NCI-H2171 treated with DMSO at 0.1 percent for 48 hours (cell line): ENCODE measurements around the gene OR8B8.
"Not testable (repeated sequence)": the region's sequence is repeated elsewhere in the genome, so short reads cannot be mapped to it uniquely, and the experiment has no call there.

Source experiments
- DNase-seq: peaks from one replicate; lab custom pipeline; 2025; lab: John Stamatoyannopoulos, UW

Gene OR8B8

GRCh38 chr11:124445646-124446150 lies at the start of gene OR8B8:
Gene OR8B8 (minus strand): TSS chr11:124445696. CDS start chr11:124441085, 4,611 bp downstream.
- DNase-seq = no peak

DNA sequence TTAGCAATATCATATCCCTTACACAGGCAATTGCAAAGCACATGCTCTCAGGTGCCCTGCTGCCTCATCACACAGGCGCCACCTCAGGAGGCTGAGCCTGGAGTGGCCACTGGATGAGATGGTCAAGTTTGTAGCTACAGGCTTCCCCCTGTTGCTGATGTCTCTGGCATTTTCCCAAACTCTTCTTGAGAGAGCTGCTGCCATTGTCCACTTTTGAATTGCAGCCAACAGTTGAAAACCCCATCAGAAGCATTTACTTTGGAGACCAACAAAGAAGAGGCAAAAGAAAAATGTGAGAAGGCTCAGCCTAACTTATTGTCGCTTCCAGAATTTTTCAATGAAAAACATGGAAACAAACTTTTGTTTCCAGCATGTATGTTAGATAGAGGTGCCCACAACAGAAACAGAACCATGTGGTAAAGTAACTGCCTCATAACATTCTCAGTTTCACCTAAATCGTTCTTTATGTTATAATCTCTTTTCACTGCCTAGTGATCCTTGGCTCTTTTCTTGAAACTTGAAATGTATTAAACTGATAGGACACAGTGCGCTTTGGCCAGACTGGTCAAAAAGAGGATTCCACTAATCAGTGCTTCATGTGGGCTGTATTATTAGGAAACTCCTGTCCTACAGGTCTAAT lies 47.6 kb upstream of the OR8B8 start:
- no peak for DNase-seq

- DNase-seq = no peak
Observed at GRCh38 chr11:124483422-124483821, 37.9 kb upstream of the OR8B8 start.

GRCh38 chr11:124482362-124483147 lies 37.1 kb upstream of the OR8B8 start:
- DNase-seq = no peak

- no peak for DNase-seq
Observed at GRCh38 chr11:124481365-124482323, 36.1 kb upstream of the OR8B8 start.

DNA sequence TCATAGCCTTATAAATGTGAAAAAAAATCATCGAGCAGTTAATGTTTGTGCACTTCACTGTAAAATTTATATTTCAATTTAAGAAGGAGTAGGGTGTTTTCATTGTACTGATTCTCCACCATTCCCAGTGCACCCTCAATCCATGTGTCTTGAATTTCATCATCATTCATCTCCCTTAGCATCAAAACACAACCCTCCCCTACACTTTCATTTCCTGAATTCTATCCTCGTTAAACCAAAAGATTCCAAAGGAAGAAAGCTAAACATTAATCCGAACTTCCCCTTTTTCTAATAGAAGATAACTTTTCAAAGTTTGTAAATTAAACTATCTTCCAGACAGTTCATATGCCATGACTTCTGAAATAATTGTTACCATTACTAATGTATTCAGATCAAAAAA lies 34.1 kb upstream of the OR8B8 start:
- no peak for DNase-seq

DNA sequence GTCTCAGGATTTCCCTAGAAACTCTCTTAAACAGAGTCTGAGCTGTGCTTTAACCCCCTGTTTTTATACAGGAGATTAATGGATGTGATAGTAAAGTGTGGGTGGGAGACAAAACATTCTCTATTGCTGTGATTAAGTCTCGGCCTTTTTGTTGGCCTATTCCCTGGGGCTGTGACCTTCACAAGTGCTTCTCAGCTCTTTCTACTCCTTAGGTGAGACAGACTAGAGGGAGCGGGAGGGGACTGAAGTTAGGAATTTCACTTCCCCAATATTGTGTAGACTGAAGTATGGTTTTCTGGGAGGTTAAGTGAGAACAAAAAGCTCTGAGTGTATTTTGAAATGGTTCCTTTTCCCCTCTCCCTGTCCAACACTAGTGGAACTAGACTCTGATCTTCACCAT lies 29.8 kb upstream of the OR8B8 start:
- no peak for DNase-seq

GRCh38 chr11:124474779-124475178 lies 29.3 kb upstream of the OR8B8 start:
- DNase-seq = no peak

- DNase-seq = no peak
Observed at GRCh38 chr11:124474079-124474478, 28.6 kb upstream of the OR8B8 start.

- no peak for DNase-seq
Observed at GRCh38 chr11:124473476-124473875, 28.0 kb upstream of the OR8B8 start.

- DNase-seq = no peak
Observed at GRCh38 chr11:124470561-124471227, 25.2 kb upstream of the OR8B8 start.

DNA sequence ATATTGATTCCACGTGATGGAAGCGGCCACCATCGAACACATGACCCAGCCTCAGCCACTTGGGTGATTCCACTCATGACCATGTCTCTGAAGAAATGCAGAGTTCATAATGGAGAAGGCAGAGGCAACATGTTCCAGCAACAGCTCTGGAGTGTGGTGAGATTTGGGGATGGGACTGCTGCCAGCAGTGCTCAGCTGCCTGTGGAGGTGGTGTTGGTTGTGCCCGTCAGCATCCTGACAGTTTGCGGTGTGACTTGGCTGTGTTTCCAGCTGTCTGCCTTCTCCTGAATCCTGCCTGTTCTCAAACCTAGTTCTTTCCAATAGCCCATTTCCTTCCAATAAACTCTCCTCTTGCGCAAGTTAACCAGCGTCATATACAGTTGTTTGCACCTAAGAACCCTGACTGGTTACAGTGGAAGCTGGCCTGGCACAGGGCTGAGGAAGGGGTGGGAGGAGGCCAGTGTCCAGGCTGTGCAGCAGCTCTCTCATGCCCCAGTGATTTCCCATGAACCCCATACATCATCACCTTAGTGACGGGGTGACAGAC lies 22.0 kb upstream of the OR8B8 start:
- no peak for DNase-seq

DNA sequence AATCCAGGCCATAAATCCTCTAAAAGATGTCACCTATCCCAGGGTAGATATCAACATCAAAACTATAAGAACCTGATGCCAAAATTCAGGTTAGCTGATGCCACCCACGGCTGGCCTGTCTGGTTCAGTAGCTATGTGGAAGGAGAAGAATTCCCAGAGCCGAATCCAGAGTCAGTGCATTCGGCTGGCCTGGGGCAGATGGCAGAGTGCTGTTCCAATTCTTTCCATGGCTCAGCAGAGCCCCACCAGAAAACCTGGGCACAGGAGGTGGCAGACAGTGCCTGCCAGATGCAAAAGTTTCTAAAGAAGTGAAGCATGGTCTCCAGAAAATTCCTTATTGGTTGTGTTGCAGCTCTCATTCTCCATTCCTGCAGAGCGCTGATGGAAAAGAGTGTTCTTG lies 19.9 kb upstream of the OR8B8 start:
- no peak for DNase-seq

- DNase-seq = no peak
Observed at GRCh38 chr11:124463990-124464389, 18.5 kb upstream of the OR8B8 start.

DNA sequence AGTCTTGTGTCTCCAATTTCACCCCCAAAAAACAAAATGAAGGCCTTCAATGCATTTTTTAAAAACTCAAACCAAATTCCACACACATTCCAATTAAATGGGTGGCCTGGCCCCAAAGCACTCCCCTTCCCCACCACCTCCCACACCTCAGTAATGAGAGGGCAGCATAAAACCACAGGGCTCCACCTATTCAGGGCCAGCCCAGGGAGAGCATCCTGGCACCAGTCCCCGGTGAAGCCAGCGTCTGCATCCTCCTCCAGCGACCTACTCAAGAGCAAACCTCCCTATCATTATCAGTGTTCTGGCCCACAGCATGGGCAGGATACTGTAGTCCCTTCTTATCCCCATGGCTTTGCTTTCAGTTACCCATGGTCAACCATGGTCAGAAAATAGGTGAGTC lies 17.8 kb upstream of the OR8B8 start:
- DNase-seq = no peak

DNA sequence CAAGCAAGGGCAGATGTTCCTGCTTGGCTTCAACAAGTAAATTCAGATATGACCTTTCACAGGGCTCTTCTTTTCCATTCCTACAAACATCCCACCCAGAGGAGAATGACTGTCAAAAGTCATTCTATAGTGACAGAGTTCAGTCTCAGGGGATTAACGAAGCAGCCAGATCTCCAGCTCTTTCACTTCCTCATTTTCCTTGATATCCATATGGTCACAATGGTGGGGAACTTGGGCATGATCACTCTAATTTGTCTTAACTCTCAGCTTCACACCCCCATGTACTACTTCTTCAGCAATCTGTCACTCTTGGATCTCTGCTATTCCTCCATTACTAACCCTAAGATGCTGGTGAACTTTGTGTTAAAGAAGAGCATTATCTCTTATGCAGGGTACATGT lies 15.0 kb upstream of the OR8B8 start:
- DNase-seq = no peak

DNA sequence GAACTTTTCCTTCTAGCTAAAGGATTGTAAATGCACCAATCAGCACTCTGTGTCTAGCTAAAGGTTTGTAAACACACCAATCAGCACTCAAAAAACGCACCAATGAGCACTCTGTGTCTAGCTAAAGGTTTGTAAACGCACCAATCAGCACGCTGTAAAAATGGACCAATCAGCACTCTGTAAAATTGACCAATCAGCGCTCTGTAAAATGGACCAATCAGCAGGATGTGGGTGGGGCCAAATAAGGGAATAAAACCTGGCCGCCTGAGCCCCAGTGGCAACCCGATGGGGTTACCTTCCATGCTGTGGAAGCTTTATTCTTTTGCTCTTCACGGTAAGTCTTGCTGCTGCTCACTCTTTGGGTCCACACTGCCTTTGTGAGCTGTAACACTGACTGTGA lies 13.9 kb upstream of the OR8B8 start:
- not testable (repeated sequence) for DNase-seq

GRCh38 chr11:124454552-124454951 lies 9.1 kb upstream of the OR8B8 start:
- no peak for DNase-seq

GRCh38 chr11:124446916-124447315 lies 1.4 kb upstream of the OR8B8 start:
- DNase-seq = no peak

GRCh38 chr11:124442847-124443246 lies 2.6 kb downstream of the OR8B8 start:
- DNase-seq = no peak

- DNase-seq = no peak
Observed at GRCh38 chr11:124442442-124442841, 3.1 kb downstream of the OR8B8 start.
